ENCODE measurements around the gene TOMM40.
A peak's percentile ranks its signal among the peaks of the same experiment; 100 is the strongest.
"Not testable (repeated sequence)": the region's sequence is repeated elsewhere in the genome, so short reads cannot be mapped to it uniquely, and the experiment has no call there.

DNA sequence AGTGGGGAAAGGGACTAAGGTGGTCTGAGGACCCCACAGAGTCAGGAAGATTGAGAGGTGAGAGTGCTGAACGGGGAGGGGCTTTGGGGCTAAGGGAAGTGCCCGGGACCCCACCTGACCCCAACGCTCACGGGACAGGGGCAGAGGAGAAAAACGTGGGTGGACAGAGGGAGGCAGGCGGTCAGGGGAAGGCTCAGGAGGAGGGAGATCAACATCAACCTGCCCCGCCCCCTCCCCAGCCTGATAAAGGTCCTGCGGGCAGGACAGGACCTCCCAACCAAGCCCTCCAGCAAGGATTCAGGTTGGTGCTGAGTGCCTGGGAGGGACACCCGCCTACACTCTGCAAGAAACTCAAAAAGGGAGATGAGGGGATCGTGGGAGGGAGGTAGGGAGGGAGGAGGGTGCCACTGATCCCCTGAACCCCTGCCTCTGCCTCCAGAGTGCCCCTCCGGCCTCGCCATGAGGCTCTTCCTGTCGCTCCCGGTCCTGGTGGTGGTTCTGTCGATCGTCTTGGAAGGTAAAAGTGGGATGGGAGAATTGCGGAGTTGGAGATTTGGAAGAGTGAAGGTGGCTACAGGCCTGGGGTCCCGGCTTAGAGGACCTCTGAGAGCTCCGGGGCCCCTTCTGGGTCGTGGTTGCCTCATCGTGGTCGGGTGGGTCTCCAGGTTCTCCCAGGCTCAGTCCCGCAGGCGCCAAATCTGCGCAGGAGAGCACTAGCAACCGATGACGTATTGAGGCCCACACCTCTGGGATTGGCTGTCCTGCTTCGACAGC, 23.6 kb downstream of the TOMM40 start, which contains the start of gene APOC1:
- TF ChIP-seq, protein P1, sequence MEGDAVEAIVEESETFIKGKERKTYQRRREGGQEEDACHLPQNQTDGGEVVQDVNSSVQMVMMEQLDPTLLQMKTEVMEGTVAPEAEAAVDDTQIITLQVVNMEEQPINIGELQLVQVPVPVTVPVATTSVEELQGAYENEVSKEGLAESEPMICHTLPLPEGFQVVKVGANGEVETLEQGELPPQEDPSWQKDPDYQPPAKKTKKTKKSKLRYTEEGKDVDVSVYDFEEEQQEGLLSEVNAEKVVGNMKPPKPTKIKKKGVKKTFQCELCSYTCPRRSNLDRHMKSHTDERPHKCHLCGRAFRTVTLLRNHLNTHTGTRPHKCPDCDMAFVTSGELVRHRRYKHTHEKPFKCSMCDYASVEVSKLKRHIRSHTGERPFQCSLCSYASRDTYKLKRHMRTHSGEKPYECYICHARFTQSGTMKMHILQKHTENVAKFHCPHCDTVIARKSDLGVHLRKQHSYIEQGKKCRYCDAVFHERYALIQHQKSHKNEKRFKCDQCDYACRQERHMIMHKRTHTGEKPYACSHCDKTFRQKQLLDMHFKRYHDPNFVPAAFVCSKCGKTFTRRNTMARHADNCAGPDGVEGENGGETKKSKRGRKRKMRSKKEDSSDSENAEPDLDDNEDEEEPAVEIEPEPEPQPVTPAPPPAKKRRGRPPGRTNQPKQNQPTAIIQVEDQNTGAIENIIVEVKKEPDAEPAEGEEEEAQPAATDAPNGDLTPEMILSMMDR (IDR thresholded peaks at IDR 0.05; ENCODE audit: low read depth, low read length, missing input control) = not testable (repeated sequence)
- not testable (repeated sequence) for TF ChIP-seq YY1 (IDR thresholded peaks at IDR 0.05); GABPA (IDR thresholded peaks at IDR 0.05 in 1 of 2, conservative IDR thresholded peaks at IDR 0.05 in 1 of 2)
- TF ChIP-seq, protein P2, sequence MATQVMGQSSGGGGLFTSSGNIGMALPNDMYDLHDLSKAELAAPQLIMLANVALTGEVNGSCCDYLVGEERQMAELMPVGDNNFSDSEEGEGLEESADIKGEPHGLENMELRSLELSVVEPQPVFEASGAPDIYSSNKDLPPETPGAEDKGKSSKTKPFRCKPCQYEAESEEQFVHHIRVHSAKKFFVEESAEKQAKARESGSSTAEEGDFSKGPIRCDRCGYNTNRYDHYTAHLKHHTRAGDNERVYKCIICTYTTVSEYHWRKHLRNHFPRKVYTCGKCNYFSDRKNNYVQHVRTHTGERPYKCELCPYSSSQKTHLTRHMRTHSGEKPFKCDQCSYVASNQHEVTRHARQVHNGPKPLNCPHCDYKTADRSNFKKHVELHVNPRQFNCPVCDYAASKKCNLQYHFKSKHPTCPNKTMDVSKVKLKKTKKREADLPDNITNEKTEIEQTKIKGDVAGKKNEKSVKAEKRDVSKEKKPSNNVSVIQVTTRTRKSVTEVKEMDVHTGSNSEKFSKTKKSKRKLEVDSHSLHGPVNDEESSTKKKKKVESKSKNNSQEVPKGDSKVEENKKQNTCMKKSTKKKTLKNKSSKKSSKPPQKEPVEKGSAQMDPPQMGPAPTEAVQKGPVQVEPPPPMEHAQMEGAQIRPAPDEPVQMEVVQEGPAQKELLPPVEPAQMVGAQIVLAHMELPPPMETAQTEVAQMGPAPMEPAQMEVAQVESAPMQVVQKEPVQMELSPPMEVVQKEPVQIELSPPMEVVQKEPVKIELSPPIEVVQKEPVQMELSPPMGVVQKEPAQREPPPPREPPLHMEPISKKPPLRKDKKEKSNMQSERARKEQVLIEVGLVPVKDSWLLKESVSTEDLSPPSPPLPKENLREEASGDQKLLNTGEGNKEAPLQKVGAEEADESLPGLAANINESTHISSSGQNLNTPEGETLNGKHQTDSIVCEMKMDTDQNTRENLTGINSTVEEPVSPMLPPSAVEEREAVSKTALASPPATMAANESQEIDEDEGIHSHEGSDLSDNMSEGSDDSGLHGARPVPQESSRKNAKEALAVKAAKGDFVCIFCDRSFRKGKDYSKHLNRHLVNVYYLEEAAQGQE (IDR thresholded peaks at IDR 0.05) = peak; percentile 79
- peak; percentile 66 for TF ChIP-seq TAF1 (conservative IDR thresholded peaks at IDR 0.05)
